ENCODE results near the gene SNAPC2.
"Not testable (repeated sequence)": the region's sequence is repeated elsewhere in the genome, so short reads cannot be mapped to it uniquely, and the experiment has no call there.

SNAPC2 gene

DNA sequence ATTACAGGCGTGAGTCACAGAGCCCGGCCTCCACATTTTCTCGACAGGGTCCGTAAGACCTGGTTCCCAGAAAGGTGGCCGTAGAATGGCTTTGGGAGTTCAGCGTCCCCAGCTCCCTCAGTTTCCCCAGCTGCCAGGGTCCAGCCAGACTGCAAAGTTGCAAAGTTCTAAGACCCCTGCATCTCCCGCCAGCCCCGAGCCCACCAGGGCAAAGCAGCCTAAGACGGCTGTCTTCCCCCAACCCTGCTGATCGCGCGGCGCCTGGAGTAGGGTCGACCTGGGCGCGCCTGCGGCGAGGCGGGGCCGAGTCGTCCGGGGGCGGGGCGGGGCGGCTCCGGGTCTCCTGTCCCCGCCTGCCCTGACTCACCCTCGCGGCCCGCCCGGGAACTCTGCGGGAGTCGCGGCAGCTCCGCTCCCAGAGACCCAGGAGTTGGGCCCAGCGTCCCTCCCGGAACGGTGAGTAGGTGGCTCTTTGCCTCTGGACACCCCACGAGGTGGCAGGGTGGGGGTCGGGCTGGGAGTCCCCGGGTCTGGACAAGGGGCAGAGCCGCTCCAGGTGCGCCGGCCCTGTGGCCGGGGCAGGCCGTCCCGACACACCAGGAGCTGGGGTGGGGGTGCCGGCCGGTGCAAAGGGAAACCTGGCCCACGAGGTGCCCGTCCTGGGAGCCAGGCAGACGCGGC lies 31.9 kb upstream of the SNAPC2 start, which contains the start of gene LRRC8E:
TSS of gene LRRC8E (plus strand) at position 366 of the 681 bp plus-strand sequence. CDS start 7,094 bp downstream, outside the sequence.
- no peak for DNase-seq (ENCODE audit: low read depth)

DNA sequence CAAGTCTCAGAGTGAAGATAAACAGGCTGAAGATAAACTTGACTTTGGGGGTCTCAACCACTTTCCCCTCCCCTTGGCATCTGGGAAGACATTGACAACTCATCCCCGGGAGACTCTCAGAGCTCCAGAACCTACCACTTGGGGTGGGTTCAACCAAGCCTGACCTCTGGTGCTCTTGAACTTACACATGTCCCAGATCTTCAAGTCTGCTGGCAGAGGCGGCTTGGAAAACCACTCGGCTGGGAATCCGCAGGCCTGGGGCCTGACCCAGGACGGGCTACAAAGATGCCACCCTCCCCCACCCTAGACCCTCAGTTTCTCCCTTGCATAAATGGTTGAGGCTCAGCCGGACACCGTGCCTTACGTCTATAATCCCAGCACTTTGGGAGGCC lies 31.3 kb upstream of the SNAPC2 start:
- DNase-seq (ENCODE audit: low read depth), result no peak

DNA sequence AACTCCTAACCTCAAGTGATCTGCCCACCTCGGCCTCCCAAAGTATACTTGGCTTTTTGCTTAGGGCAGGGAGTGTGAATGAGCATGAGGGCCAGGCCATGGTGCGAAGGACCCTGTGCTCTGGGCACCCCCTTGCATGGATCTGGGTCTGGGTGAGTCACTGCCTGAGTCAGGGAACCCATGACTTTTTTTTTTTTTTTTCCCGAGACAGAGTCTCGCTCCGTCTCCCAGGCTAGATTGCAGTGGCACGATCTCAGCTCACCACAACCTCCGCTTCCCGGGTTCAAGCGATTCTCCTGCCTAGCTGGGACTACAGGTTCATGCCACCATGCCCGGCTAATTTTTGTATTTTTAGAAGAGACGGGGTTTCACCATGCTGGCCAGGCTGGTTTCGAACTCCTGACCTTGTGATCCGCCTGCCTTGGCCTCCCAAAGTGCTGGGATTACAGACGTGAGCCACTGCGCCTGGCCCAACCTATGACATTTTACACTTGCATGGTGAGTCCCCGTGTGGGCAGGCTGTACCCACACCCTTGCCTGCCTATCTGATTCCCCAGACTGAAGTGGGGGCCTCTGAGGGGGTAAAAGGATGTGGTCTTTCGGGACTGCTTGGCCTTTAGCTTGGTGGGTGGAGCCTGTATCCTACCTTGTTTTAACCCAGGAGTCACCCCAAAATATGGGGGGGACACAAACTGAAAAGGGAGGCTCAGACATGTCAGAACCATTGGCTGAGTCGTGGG lies 26.6 kb upstream of the SNAPC2 start:
- not testable (repeated sequence) for DNase-seq (ENCODE audit: low read depth)

DNA sequence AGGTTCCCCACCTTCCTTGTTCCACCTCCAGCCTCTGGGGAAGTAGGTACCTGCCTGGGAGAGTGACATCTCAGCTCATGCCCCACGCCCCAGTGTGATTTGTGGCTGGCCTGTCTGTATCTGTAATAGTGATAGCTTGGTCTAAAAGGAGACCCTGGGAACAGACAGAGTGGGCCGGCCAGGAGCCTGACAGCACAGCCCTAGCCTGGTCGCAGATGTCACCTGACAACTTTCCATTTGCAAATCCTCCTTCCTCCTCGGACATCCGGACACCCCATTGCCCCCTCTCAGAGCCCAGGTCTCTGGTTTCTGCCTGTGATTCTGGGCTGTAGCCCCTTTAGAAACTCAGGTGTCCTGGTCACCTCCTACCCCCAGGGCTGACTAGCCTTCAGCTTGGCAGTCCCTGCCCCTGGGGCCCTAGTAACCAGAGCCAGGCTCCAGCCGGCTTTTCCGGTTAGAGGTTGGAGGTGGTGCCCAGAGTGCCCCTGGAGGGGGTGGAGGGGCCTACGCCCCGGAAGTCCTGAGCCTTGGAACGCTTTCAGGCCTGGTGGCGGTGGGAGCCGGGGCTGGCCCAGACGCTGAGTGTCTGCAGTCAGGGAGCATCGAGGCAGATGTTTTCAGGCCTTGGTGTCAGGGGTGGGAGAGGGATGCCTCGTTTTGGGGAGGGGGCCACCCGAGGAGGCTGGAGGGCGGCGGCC lies 25.4 kb upstream of the SNAPC2 start:
- DNase-seq (ENCODE audit: low read depth), result no peak

DNA sequence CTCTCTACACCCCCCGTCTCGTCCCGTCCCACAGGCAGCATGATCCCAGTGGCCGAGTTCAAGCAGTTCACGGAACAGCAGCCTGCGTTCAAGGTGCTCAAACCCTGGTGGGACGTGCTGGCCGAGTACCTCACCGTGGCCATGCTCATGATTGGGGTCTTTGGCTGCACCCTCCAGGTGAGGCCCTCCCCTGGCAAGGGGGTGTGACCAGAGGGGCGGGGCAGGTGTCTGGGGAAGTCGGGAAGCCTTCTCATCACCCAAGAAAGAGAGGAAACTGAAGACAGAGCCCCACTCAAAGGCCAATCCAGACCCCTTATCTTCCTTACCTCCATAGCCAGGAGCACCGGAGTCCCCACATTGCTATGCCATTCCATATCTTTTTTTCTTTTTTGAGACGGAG lies 24.6 kb upstream of the SNAPC2 start:
- no peak for DNase-seq (ENCODE audit: low read depth)

DNA sequence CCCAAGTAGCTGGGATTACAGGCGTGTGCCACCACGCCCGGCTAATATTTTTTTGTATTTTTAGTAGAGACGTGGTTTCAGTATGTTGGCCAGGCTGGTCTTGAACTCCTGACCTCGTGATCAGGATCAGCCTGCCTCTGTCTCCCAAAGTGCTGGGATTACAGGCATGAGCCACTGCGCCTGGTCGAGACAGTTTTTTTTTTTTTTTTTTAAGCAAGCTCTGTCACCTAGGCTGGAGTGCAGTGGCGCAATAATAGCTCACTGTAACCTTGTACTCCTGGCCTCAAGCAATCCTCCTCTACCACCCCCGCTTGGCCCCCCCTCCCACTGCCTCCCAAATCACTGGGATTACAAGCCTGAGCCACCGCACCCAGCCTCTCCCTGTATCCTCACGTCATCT lies 22.8 kb upstream of the SNAPC2 start:
- DNase-seq (ENCODE audit: low read depth), result no peak

DNA sequence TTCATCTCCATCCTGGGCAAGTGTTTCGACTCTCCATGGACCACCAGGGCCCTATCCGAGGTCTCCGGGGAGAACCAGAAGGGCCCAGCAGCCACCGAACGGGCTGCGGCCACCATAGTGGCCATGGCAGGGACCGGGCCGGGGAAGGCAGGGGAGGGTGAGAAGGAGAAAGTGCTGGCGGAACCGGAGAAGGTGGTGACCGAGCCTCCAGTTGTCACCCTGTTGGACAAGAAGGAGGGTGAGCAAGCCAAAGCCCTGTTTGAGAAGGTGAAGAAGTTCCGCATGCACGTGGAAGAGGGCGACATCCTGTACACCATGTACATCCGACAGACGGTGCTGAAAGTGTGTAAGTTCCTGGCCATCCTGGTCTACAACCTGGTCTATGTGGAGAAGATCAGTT lies 21.2 kb upstream of the SNAPC2 start:
- DNase-seq (ENCODE audit: low read depth), result no peak

DNA sequence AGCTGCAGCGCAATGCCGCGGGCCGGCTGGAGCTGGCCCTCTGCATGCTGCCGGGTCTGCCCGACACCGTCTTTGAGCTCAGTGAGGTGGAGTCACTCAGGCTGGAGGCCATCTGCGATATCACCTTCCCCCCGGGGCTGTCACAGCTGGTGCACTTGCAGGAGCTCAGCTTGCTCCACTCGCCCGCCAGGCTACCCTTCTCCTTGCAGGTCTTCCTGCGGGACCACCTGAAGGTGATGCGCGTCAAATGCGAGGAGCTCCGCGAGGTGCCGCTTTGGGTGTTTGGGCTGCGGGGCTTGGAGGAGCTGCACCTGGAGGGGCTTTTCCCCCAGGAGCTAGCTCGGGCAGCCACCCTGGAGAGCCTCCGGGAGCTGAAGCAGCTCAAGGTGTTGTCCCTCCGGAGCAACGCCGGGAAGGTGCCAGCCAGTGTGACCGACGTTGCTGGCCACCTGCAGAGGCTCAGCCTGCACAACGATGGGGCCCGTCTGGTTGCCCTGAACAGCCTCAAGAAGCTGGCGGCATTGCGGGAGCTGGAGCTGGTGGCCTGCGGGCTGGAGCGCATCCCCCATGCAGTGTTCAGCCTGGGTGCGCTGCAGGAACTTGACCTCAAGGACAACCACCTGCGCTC lies 20.3 kb upstream of the SNAPC2 start:
- no peak for DNase-seq (ENCODE audit: low read depth)

DNA sequence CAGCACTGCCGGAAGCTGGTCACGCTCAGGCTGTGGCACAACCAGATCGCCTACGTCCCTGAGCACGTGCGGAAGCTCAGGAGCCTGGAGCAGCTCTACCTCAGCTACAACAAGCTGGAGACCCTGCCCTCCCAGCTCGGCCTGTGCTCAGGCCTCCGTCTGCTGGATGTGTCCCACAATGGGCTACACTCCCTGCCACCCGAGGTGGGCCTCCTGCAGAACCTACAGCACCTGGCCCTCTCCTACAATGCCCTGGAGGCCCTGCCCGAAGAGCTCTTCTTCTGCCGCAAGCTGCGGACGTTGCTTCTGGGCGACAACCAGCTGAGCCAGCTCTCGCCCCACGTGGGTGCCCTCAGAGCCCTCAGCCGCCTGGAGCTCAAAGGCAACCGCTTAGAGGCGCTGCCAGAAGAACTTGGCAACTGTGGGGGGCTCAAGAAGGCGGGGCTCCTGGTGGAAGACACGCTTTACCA lies 19.7 kb upstream of the SNAPC2 start:
- no peak for DNase-seq (ENCODE audit: low read depth)

DNA sequence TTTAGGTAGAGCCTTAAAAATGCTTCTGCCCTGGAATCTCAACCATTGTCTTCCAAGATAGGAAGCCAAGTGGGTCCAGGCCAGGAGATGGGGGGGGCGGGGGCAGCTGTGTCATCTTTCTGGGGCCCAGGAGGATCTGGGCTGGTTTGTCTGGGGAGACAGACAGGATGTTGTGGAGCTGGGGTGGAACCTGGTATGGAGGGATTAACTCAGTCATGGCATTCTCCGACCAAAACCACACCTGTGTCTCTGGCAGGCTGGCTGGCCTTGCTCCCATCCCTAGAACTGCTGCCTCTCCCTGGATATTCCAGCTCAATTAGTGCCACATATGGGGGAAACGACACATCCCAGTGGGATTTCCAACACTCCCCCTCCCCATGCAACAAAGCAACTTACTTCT lies 19.2 kb upstream of the SNAPC2 start:
- no peak for DNase-seq (ENCODE audit: low read depth)

DNA sequence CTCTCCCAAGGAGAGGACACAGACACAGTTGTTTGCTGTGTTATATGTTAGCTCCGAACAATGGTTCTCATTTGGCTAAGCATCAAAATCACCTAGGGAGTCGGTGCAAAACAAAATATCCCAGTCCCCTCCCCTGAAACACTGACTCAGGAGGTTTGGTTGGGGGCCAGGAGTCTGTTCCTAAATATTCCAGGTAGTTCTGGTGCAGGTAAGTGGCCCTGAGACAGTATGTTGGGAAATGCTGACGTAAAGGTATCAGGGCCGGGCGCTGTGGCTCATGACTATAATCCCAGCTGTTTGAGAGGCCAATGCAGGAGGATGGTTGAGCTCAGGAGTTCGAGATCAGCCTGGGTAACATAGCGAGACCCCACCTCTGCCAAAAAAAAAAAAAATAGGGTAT lies 18.8 kb upstream of the SNAPC2 start:
- no peak for DNase-seq (ENCODE audit: low read depth)

DNA sequence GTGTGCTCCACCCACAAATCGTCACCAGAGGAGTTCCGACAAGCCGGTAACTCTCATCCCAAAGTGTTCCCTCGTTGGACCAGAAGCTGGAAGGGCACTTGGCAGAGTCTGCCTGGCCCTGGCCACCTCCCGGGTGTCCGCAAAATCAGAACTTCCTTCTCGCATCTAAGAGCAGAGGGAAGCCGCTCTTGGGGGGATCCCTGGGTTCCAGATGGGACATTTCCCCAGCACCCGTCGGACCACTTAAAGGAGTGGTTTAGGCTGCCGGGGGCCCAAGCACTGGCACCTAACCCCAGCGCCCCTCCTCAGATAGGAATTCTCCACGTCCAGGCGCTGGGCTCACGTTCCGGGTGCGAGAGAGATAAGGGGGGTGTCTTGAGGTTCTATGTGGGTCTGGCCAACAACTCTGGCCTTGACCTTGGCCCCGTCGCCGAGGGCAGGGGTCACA lies 17.3 kb upstream of the SNAPC2 start:
- no peak for DNase-seq (ENCODE audit: low read depth)

DNA sequence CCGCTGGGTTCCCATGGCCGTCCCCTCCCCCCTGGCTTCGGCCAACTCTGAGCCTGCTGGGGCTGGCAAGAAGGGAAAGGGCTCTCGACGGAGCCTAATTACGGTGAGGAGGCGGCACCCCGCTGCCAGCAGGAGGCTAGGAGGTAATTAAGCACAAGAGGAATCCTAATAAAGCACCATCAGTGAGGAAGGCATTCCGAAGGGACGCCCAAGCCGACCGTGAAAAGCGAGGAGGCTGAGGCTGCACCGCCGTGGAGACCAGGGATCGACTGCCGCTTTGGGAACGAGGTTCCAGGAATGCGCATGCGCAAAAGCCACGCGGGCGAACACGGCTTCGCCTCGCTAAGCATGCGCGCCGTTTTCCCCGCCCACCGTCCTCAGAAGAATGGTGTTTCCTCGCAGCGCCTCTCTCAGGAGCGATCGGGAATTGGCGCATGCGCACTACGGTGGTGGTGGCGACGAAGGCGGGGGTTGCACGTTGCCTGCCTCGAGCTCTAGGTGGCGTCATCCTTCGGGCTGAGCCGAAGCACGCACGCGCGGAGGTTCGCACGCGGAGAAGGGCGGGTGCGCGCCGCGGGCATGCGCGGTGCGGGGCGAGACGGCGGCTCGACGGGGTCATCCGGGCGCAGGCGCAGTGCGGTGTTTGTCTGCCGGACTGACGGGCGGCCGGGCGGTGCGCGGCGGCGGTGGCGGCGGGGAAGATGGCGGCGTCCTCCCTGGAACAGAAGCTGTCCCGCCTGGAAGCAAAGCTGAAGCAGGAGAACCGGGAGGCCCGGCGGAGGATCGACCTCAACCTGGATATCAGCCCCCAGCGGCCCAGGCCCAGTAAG lies 16.7 kb upstream of the SNAPC2 start, which contains the start of gene MAP2K7:
TSS of gene MAP2K7 (plus strand) at position 634 of the 830 bp plus-strand sequence. CDS start at position 702, 68 bp downstream.
- DNase-seq (ENCODE audit: low read depth), result peak; percentile 99

DNA sequence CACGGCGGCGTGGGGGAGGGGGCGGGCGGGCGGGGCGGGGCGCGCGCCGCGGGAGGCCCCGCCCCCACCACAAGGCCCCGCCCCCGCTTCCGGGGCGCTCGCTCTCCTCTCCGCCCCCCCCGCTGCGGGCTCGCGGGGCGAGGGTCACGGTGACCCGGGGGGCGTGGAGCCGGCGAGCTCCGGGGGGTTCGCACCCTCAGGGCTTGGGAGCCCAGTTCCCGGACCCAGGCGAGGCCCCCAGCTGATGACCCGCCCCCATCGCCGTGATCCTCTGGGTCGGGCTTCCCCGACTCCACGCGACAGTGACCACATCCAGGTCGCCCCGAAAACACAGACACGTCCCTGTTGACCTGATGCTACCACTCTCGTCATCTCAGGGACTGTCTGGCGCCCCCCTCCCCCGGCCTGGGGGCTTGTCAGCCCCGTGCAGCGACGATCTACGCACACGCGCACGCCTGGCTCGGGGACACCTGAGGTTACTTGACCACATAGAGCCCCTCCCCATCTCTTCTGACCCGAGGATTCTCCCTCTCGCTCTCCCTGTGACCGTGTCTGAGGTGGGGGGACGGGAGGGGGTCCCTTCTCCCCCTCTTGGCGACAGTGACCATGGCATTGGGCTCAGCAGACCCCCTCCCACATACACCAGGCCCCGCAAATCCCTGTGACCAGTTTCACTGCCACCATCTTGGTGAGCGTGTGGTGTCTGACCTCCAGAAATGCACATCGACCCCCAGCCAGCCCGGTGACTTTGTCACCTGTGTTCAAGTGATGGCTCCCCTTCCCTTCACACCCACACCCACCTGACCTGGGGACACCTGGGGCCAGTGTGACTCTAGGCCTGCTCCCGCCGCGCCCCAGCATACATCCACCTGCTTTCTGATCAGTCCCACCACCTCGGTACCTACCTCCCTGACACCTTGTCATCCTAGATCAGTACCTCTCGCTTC lies 15.8 kb upstream of the SNAPC2 start:
- no peak for DNase-seq (ENCODE audit: low read depth)

DNA sequence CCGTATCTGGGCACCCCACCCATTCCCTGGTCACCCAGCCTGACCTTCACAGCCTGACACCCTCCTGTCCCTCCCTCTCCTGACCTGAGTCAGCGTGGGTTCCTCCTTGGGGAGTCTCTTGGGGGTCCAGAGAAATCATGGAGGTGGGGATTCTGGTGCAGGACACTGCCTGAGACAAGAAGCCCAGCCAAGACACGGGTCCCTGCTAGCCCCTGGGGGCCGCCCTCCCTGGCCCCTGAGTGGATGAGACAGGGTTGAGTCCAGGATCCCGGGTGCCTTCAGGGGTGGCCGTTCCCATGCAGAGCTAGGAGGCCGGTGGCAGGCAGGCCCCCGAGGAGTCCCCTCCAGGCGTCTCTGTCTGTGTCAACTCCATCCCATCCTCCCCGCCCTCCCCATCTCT lies 14.9 kb upstream of the SNAPC2 start:
- no peak for DNase-seq (ENCODE audit: low read depth)

DNA sequence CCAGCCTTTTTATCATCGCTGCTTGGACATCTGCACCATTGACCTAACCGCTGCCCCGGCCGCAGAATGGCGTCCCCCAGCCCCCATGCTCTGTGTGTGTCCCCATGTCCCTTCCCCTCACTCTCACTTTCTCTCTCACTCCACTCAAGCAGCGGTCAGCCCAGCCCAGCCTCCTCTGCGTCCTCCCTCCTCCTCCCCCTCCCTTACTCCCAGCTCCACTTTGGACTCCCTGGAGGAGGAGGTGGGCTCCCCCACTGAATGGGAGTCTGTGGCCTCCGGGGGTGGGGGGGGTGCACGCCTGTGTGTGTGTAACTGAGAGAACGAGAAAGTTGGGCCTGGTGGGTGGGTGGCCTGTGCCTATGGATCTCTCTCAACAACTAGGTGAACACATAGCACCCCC lies 14.3 kb upstream of the SNAPC2 start:
- DNase-seq (ENCODE audit: low read depth), result no peak

DNA sequence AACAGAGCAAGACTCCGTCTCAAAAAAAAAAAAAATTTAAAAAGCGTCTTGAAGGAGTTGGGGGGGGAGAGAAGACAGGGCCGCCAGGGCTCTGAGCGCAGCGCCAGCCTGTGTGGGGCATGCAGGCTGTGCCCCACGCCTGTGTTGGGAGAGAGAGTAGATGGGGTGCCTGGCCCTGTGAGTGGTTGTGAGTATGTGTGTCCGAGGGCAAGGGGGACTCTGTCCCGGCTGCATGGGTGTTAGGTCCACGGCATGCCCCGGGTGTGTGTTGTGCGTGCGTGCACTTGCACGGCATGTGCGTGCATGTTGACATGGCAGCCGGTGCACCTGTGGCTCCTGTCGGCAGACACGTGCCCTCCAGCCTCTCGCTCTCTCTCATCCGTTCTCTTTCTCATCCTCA lies 13.0 kb upstream of the SNAPC2 start:
- no peak for DNase-seq (ENCODE audit: low read depth)

DNA sequence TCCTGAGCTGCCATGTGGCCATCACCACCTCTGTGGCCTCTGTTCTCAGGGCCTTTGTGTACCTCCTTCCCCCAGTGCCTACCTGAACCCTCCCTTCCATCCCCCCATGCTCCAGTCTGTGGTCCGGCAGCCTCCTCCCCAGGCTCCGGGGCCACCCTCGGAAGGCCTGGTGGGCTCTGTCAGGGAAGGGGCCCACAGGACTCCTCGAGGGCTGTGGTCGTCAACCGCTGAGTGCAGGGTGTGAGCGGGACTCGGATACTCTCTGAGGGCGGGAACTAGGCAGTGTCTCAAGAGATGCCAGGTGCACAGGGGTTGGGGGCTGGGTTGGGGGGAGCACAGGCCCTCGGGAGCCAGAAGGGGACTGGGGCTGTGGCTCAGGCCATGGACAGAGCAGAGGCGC lies 12.6 kb upstream of the SNAPC2 start:
- DNase-seq (ENCODE audit: low read depth), result no peak

DNA sequence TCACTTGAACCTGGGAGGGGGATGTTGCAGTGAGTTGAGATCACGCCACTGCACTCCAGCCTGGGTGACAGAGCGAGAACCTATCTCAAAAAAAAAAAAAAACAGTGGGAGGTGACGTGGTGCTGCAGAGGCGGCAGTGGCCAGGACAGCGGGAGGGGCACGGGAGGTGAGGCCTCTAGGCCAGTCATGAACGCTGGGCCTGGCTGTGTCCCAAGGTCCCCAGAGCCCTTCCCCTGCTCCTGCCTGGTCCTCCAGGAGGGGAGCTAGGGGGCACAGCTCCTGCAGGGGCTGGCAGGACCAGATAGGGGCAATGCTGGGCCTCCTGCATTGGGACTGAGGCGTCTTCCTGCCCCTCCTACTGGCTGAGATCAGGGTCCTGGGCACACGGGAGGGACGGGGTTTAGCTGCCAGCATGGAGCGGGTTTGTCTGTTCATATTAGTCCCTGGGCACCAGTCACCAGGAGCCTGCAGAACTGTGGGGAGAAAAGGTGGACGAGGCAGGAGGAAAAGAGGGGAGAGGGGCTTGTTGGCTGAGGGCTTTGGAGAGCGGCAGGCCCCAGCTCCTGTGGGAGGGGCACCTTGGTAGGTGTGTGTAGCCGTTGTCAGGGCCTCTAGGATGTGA lies 11.9 kb upstream of the SNAPC2 start:
- DNase-seq (ENCODE audit: low read depth), result no peak

Data from fibroblast of the conjunctiva (primary cell).